Measurements from ENCODE around the gene MAFG. TPM values are rescaled to one million over a fixed set of nuclear protein-coding genes. Genes with fewer than 3 reads are reported as not detected.

MAFG gene
- total and polyA plus RNA-seq, 2 of the 13 experiments (the other 11 are each of a cell fraction or from before 2014, with no cell fraction given), result 14.5 to 20.0 TPM

- TF ChIP-seq ZHX2 (IDR thresholded peaks at IDR 0.05; ENCODE audit: low read depth) (no peak), ZHX2 (CRISPR knock-in tag; IDR thresholded peaks at IDR 0.05; ENCODE audit: borderline replicate concordance) (no peak), NFATC3 (CRISPR knock-in tag; IDR thresholded peaks at IDR 0.05) (no peak), ATRX (CRISPR knock-in tag; IDR thresholded peaks at IDR 0.05; ENCODE audit: borderline replicate concordance) (no peak), HNRNPH1 (optimal IDR thresholded peaks at IDR 0.05; ENCODE audit: low read depth, low read length) (no peak), CENPX (CRISPR knock-in tag; IDR thresholded peaks at IDR 0.05) (no peak), SIN3A (IDR thresholded peaks at IDR 0.05; ENCODE audit: borderline replicate concordance, low read depth, low read length) (peak; percentile 94; the same call in 1 of the 2 replicates), MED13 (CRISPR knock-in tag; IDR thresholded peaks at IDR 0.05) (no peak), ZNF740 (CRISPR knock-in tag; IDR thresholded peaks at IDR 0.05) (no peak), CCDC6 (CRISPR knock-in tag; IDR thresholded peaks at IDR 0.05) (no peak), ZNF7 (CRISPR knock-in tag; IDR thresholded peaks at IDR 0.05) (no peak), SMARCE1 (IDR thresholded peaks at IDR 0.05; ENCODE audit: borderline replicate concordance) (no peak), ZBTB49 (CRISPR knock-in tag; IDR thresholded peaks at IDR 0.05; ENCODE audit: borderline replicate concordance) (no peak), MBD4 (IDR thresholded peaks at IDR 0.05; ENCODE audit: borderline replicate concordance, low read length) (no peak), ZNF24 (IDR thresholded peaks at IDR 0.05) (no peak), ZNF101 (CRISPR knock-in tag; IDR thresholded peaks at IDR 0.05; ENCODE audit: borderline replicate concordance, low read depth) (no peak), NFRKB (IDR thresholded peaks at IDR 0.05) (no peak), HMG20A (CRISPR knock-in tag; IDR thresholded peaks at IDR 0.05; ENCODE audit: borderline replicate concordance) (no peak), ATF2 (CRISPR knock-in tag; IDR thresholded peaks at IDR 0.05) (0 out of 2 replicates have a peak, but pooled peaks have one; percentile 24), NRL (CRISPR knock-in tag; IDR thresholded peaks at IDR 0.05; ENCODE audit: borderline replicate concordance) (no peak), KLF6 (CRISPR knock-in tag; IDR thresholded peaks at IDR 0.05) (peak; percentile 76; the same call in 1 of the 2 replicates), ZNF776 (CRISPR knock-in tag; IDR thresholded peaks at IDR 0.05) (peak; percentile 78)
Observed at GRCh38 chr17:81917565-81918332, 9.8 kb downstream of the MAFG start, which contains the start of gene SIRT7 (continued).

All from HepG2 (cell line).